Caco-2 (cell line): ENCODE data around the gene FPGT. TPM values are rescaled to one million over a fixed set of nuclear protein-coding genes. Genes with fewer than 3 reads are reported as not detected.

ENCODE experiments used
- BruUV-seq: library from RNA; stranded (reverse); fragments of 400-500 nt; replicated peaks from 2 replicates; lab custom pipeline; 2021; lab: Mats Ljungman, UMichigan
- CTCF ChIA-PET: fragments of 300-600 bp; sonication (Branson Sonifier 250); formaldehyde crosslinking; loops from one replicate; lab custom pipeline; 2022; ENCODE audit warnings: antibody characterized with exemption; lab: Charles Lee
- POLR2A ChIA-PET: fragments of 300-600 bp; sonication (Branson Sonifier 250); formaldehyde crosslinking; loops from one replicate; lab custom pipeline; 2022; ENCODE audit warnings: antibody characterized with exemption; lab: Charles Lee
- DNase-seq, 2 experiments: peaks; one replicate each; pipeline versions ENCODE4 v3.0.0 to v3.0.0-alpha.2; 2020 to 2022
- H3K27me3 ChIP-seq: replicated peaks from 2 replicates; pipeline ENCODE4 v1.6.0; 2011; ENCODE audit warnings: low read length; ENCODE audit not compliant: control insufficient read depth, insufficient read depth
- H3K36me3 ChIP-seq: 2 replicates; pipeline ENCODE4 v1.5.1; 2011; ENCODE audit warnings: low read length; ENCODE audit not compliant: control insufficient read depth, insufficient read depth
- H3K4me1 ChIP-seq: fragments of 250-450 bp; sonication (Bioruptor Pico); 2 replicates; pipeline ENCODE4 v1.5.1; 2020; ENCODE audit warnings: mild to moderate bottlenecking
- H3K4me3 ChIP-seq: 2 replicates; pipeline ENCODE4 v1.5.1; 2011; ENCODE audit warnings: low read depth, mild to moderate bottlenecking, control low read depth, low read length
- H3K9me3 ChIP-seq: fragments of 250-450 bp; sonication (Bioruptor Pico); 2 replicates; pipeline ENCODE4 v1.5.1; 2020; ENCODE audit warnings: mild to moderate bottlenecking, moderate library complexity
- H3K27ac Mint-ChIP-seq: one replicate; pipeline ENCODE4 v1.8.0; 2022; ENCODE audit warnings: mixed read lengths; ENCODE audit not compliant: unreplicated experiment
- H3K27me3 Mint-ChIP-seq: one replicate; pipeline ENCODE4 v1.8.0; 2022; ENCODE audit warnings: mixed read lengths; ENCODE audit not compliant: insufficient read depth, unreplicated experiment
- H3K36me3 Mint-ChIP-seq: one replicate; pipeline ENCODE4 v1.8.0; 2022; ENCODE audit warnings: mild to moderate bottlenecking, mixed read lengths; ENCODE audit not compliant: insufficient read depth, unreplicated experiment
- H3K4me1 Mint-ChIP-seq: one replicate; pipeline ENCODE4 v1.8.0; 2022; ENCODE audit warnings: low read depth, mixed read lengths; ENCODE audit not compliant: unreplicated experiment
- H3K4me3 Mint-ChIP-seq: one replicate; pipeline ENCODE4 v1.8.0; 2022; ENCODE audit warnings: mild to moderate bottlenecking, moderate library complexity, mixed read lengths; ENCODE audit not compliant: unreplicated experiment
- H3K9me3 Mint-ChIP-seq: one replicate; pipeline ENCODE4 v1.8.0; 2022; ENCODE audit warnings: mixed read lengths; ENCODE audit not compliant: unreplicated experiment
- CTCF ChIP-seq, 2 experiments: fragments of 200-600 bp in 1 of 2; IDR thresholded peaks; 1 replicate in 1 of 2; 2 replicates in 1 of 2; pipeline versions ENCODE4 v1.5.1 to v1.8.0; 2011 to 2022; ENCODE audit warnings: antibody characterized with exemption in 1 of 2, control low read depth in 1 of 2, inconsistent platforms in 1 of 2, low read depth in 1 of 2, low read length in 1 of 2, mild to moderate bottlenecking in 1 of 2, moderate library complexity in 1 of 2; ENCODE audit not compliant: insufficient read depth in 1 of 2, severe bottlenecking in 1 of 2, unreplicated experiment in 1 of 2
- intact Hi-C: fragments of 100-400 bp; cut with micrococcal nuclease; formaldehyde crosslinking; loops from one replicate; pipeline ENCODE4 v1.10.0; 2022; ENCODE audit not compliant: unreplicated experiment
- total RNA-seq: library from RNA; stranded (reverse); gene quantifications from 2 replicates; pipeline ENCODE4 v1.2.3, GENCODE V29; 2022

Gene FPGT
- total RNA-seq, 1 experiment from 2014 or later: 7.3 TPM

- TF ChIP-seq CTCF (IDR thresholded peaks at IDR 0.05; ENCODE audit: insufficient read depth in 1 of 2, low read depth in 1 of 2, low read length in 1 of 2, severe bottlenecking in 1 of 2, unreplicated experiment in 1 of 2): no peak
- H3K4me3 ChIP-seq: no peak overlapping the region
- Mint-ChIP-seq H3K9me3 (no peaks in the 10 kb centered on the region), H3K4me1 (no peaks in the 10 kb centered on the region), H3K36me3 (no peaks in the 10 kb centered on the region), H3K27me3 (no peaks in the 10 kb centered on the region), H3K4me3 (no peak overlapping the region), H3K27ac (no peak overlapping the region)
- intact Hi-C loops: no loop called here
- BruUV-seq: no TSS peak
- no peaks in the 10 kb centered on the region for H3K9me3 ChIP-seq
- no peaks in the 10 kb centered on the region for H3K4me1 ChIP-seq
- DNase-seq: no peak
- POLR2A ChIA-PET: no interaction called here
- CTCF ChIA-PET: no interaction called here
- H3K36me3 ChIP-seq: no peaks in the 10 kb centered on the region
- no peaks in the 10 kb centered on the region for H3K27me3 ChIP-seq
These were observed 25.4 kb downstream of the FPGT start for GRCh38 chr1:74223453-74223852.

GRCh38 chr1:74235153-74235552 is 37.1 kb downstream of the FPGT start, which contains the start of gene TNNI3K:
TNNI3K (plus strand) TSS chr1:74235387; CDS start chr1:74235452, 65 bp downstream.
- intact Hi-C loops: no loop called here
- Histone ChIP-seq H3K27me3 (no peaks in the 10 kb centered on the region), H3K4me3 (no peak within 1 kb of the TSS), H3K4me1 (no peaks in the 10 kb centered on the region), H3K9me3 (no peaks in the 10 kb centered on the region), H3K36me3 (no peaks in the 10 kb centered on the region)
- H3K27ac Mint-ChIP-seq: no peak within 1 kb of the TSS
- H3K4me3 Mint-ChIP-seq: no peak within 1 kb of the TSS
- BruUV-seq: no TSS peak
- H3K9me3 Mint-ChIP-seq: no peaks in the 10 kb centered on the region
- H3K36me3 Mint-ChIP-seq: no peaks in the 10 kb centered on the region
- no peaks in the 10 kb centered on the region for H3K27me3 Mint-ChIP-seq
- DNase-seq: no peak
- POLR2A ChIA-PET: no interaction called here
- no peaks in the 10 kb centered on the region for H3K4me1 Mint-ChIP-seq
- CTCF ChIA-PET: no interaction called here
- TF ChIP-seq CTCF (IDR thresholded peaks at IDR 0.05; ENCODE audit: insufficient read depth in 1 of 2, low read depth in 1 of 2, low read length in 1 of 2, severe bottlenecking in 1 of 2, unreplicated experiment in 1 of 2): no peak

GRCh38 chr1:74236440-74236839 is 38.4 kb downstream of the FPGT start:
- DNase-seq: no peak
- no peaks in the 10 kb centered on the region for H3K4me1 Mint-ChIP-seq
- H3K27me3 ChIP-seq: no peaks in the 10 kb centered on the region
- no peak overlapping the region for H3K27ac Mint-ChIP-seq
- no peaks in the 10 kb centered on the region for H3K9me3 Mint-ChIP-seq
- H3K9me3 ChIP-seq: no peaks in the 10 kb centered on the region
- no peaks in the 10 kb centered on the region for H3K4me1 ChIP-seq
- H3K36me3 ChIP-seq: no peaks in the 10 kb centered on the region
- CTCF ChIA-PET: no interaction called here
- no TSS peak for BruUV-seq
- H3K4me3 Mint-ChIP-seq: no peak overlapping the region
- intact Hi-C loops: no loop called here
- H3K36me3 Mint-ChIP-seq: no peaks in the 10 kb centered on the region
- POLR2A ChIA-PET: no interaction called here
- H3K4me3 ChIP-seq: no peak overlapping the region
- no peak for TF ChIP-seq CTCF (IDR thresholded peaks at IDR 0.05; ENCODE audit: insufficient read depth in 1 of 2, low read depth in 1 of 2, low read length in 1 of 2, severe bottlenecking in 1 of 2, unreplicated experiment in 1 of 2)
- H3K27me3 Mint-ChIP-seq: no peaks in the 10 kb centered on the region
